ENCODE measurements around the gene NTSR1.
A peak's percentile ranks its signal among the peaks of the same experiment; 100 is the strongest.
"Not testable (repeated sequence)": the region's sequence is repeated elsewhere in the genome, so short reads cannot be mapped to it uniquely, and the experiment has no call there.

The NTSR1 gene

GRCh38 chr20:62682912-62683517, 25.6 kb upstream of the NTSR1 start:
- no peak for DNase-seq (ENCODE audit: low read depth)
- H3K4me3 ChIP-seq (ENCODE audit: low read length), result no peak overlapping the region
- TF ChIP-seq, protein P1, sequence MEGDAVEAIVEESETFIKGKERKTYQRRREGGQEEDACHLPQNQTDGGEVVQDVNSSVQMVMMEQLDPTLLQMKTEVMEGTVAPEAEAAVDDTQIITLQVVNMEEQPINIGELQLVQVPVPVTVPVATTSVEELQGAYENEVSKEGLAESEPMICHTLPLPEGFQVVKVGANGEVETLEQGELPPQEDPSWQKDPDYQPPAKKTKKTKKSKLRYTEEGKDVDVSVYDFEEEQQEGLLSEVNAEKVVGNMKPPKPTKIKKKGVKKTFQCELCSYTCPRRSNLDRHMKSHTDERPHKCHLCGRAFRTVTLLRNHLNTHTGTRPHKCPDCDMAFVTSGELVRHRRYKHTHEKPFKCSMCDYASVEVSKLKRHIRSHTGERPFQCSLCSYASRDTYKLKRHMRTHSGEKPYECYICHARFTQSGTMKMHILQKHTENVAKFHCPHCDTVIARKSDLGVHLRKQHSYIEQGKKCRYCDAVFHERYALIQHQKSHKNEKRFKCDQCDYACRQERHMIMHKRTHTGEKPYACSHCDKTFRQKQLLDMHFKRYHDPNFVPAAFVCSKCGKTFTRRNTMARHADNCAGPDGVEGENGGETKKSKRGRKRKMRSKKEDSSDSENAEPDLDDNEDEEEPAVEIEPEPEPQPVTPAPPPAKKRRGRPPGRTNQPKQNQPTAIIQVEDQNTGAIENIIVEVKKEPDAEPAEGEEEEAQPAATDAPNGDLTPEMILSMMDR (IDR thresholded peaks at IDR 0.05; ENCODE audit: insufficient read depth, low read depth, low read length, missing control alignments), result no peak

GRCh38 chr20:62683660-62684322, 24.8 kb upstream of the NTSR1 start:
- not testable (repeated sequence) for DNase-seq (ENCODE audit: low read depth); H3K4me3 ChIP-seq (ENCODE audit: low read length)

DNA sequence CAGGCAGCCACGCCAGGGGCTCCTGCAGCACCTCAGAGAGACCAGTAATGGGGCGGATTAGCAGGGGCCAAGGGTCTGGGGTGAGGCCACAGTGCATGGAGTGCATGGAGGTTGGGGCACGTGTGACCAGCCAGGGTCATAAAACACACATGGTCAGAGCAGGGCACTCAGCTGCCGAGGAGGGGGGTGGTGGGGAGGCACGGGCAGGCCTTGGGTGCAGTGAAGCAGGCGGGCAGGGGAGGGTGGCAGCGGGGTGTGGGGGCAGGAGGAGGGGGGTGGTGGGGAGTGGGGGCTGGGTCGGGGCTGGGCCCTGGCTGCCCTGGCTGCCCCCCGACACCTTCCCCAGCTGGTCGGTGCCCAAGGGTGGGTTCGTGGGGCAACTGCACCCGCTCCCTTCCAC, 23.7 kb upstream of the NTSR1 start:
- DNase-seq (ENCODE audit: low read depth), result no peak
- TF ChIP-seq, protein P1 (IDR thresholded peaks at IDR 0.05; ENCODE audit: insufficient read depth, low read depth, low read length, missing control alignments), result no peak
- no peak overlapping the region for H3K4me3 ChIP-seq (ENCODE audit: low read length)

GRCh38 chr20:62685781-62686555, 22.7 kb upstream of the NTSR1 start:
- H3K4me3 ChIP-seq (ENCODE audit: low read length), result no peak overlapping the region
- no peak for DNase-seq (ENCODE audit: low read depth)

GRCh38 chr20:62686869-62687830, 21.5 kb upstream of the NTSR1 start:
- DNase-seq (ENCODE audit: low read depth), result peak; percentile 61
- TF ChIP-seq, protein P1 (IDR thresholded peaks at IDR 0.05; ENCODE audit: insufficient read depth, low read depth, low read length, missing control alignments), result no peak
- no peak overlapping the region for H3K4me3 ChIP-seq (ENCODE audit: low read length)

More at GRCh38 chr20:62685781-62686555, 22.7 kb upstream of the NTSR1 start:
- TF ChIP-seq, protein P1 (IDR thresholded peaks at IDR 0.05; ENCODE audit: insufficient read depth, low read depth, low read length, missing control alignments), result no peak

DNA sequence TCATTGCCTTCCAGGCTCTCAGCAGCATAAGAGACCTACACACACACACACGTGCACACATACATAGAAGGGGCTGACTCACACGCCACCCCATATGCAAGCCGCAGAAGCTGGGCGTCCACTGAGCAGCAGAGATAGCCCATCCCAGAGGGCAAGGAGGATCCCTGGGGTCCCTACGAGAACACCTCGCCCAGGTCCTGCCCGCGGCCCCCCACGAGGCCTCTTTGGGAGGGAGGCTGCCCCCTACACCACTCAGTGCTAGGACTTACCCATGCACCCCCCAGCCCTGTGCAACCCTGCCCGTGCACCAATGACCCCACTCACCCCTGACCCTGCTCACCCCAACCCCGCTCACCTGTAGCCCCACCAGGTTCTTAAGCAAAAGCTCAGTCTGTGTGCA, 20.6 kb upstream of the NTSR1 start:
- DNase-seq (ENCODE audit: low read depth), result no peak
- no peak overlapping the region for H3K4me3 ChIP-seq (ENCODE audit: low read length)
- TF ChIP-seq, protein P1 (IDR thresholded peaks at IDR 0.05; ENCODE audit: insufficient read depth, low read depth, low read length, missing control alignments), result no peak
